Endothelial cell of hepatic sinusoid (primary cell): ENCODE measurements around the gene PNKP.

ENCODE experiments used
- in situ Hi-C: cut with HindIII; loops from 2 replicates; pipeline ENCODE4 v1.10.0; 2017; ENCODE audit warnings: low sequenced_read_pairs

Gene PNKP

GRCh38 chr19:49876422-49877019 is 9.1 kb upstream of the PNKP start:
- in situ Hi-C loops = no loop called here

DNA sequence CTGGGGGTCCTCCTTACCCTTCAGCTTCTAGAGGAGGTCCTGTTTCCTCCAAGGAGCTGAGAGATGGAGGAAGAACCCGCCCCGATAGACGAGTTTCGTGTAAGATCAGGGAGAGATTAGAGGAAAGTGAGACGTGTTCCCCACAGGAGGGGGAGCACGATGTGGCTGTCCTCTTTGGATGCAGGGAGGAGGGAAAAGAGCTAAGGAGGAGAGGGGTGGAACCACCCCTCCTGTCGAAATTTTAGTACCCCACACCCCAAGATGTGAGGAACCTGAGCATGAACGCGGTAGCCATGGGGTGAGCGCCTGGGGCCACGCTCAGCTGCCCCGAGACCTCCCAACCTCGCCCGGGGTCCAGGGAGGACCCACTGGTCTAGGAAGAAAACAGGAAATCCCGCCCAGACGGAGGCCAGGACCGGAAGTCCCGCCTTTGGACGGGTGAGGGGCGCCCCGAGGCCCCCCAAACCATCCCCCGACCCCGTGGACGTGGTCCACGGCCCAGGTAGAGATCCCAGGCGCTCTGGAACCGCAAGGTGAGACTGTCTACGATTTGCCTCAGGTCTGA is 8.6 kb upstream of the PNKP start:
- in situ Hi-C loops = no loop called here

- in situ Hi-C loops = no loop called here
Observed at GRCh38 chr19:49875177-49875576, 7.8 kb upstream of the PNKP start.

DNA sequence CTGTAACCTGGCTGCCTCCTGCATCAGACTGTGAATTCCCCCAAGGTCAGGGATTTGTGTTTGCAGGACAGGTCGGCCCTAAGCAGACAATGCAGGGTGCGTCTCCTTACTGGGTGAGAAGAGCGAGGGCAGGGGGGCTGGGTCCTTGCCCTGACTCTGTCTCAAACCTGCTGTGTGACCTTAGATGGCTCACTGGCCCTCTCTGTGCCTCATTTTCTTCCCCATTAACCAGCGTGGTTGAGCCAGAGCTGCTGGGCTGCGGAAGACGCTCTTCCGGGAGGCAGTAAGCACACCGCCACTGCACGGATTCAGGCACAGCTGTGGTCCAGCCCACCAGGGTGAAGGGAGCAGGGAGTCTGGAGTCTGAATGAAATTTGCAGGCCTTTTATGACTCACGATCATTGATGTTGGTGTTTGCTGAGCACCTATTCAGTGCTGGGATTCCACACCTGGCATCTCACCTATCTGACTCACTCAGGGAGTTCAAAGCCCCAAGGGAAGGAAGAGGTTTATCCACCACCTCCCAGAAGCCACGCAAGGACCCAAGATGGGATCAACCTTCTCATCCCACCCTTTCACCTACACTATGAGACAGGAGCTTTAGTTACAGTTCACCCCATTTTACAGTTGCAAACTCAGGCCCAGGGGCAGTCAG is 7.3 kb upstream of the PNKP start:
- in situ Hi-C loops = no loop called here

- in situ Hi-C loops = no loop called here
Observed at GRCh38 chr19:49873834-49874233, 6.5 kb upstream of the PNKP start.

GRCh38 chr19:49873129-49873521 is 5.7 kb upstream of the PNKP start:
- in situ Hi-C loops = no loop called here

GRCh38 chr19:49872245-49873128 is 5.1 kb upstream of the PNKP start:
- in situ Hi-C loops = no loop called here

GRCh38 chr19:49871349-49871985 is 4.1 kb upstream of the PNKP start:
- in situ Hi-C loops = no loop called here

- in situ Hi-C loops = no loop called here
Observed at GRCh38 chr19:49870309-49870901, 3.0 kb upstream of the PNKP start.

DNA sequence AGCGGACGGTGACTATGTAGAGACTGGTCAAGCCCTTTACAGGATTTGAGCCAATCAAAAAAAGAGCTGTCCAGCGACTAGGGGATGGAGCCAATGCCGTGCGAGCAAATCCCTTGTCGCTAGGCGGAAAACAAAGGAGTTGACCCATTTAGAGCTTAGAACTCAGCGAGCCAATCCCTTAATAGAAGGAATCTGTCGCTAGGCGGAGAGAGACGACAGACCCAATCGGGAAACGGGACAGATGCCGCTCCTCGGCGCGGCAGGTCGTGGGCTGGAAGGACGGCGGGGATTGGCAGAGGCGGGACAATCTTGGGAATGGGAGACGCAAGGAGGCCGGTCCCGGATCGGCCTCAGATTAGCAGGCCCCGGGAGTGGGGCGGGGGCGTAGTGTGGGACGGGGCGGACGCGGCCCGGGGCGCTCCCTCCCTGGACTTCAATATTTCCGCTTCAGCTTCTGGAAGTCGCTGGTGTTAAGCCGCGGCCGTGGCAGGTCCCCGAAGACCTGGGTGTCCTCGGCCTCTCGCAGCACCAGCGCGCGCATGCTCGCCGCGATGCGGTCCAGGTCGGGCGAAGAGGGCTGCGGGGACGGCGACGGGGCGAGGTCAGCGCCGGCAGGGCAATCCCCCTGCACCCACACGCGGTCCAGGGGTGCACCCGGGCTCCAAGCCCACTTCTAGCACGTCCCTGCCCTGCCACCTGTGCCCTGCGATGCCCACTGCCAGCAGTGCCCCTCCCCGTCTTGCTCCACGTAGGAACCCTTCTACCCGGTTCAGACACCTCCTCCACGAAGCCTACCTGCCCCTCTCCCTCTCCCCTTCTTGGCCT is 2.3 kb upstream of the PNKP start:
- in situ Hi-C loops = no loop called here

DNA sequence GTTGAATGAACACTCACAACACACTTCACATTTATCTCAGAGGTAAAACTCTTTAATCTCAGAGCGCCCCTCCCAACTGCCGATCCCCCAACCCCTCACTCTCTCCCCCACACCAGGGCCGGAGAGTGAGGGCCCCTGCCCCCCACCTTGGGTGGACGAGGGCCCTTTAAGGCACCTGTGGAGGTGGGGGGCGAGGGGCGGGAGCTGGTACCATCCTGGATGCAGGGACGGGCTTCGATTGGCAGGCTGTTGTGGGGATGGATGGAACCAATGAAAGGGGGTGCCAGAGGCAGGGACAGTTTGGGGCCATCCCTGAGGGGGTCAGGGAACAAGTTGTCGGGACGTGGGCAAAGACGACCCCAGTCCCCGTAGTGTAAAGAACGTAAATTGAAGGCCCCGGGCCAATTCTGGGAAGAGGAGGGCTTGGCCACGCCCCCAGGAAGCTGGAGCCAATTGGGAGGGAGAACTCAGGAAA is 1.7 kb upstream of the PNKP start:
- in situ Hi-C loops = no loop called here

- in situ Hi-C loops = no loop called here
Observed at GRCh38 chr19:49864890-49865289, 2.5 kb downstream of the PNKP start.

DNA sequence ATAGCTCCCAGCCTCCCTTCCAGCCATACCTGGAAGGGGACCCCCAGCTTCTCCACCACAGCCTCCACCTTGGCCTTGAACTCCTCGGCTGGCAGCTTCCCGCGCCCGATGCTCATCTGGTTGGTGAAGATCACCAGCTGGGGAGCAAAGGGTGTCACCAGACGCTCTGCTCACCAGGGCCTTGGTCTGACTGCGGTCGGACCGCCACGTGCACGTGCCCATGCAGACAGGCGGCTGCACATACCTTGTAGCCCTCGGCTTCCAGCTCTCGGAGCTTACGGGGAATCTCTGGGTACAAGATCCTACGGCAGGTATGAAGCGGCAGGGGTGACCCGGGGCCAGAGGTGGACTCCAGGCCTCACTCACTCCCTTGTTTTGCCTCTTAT is 3.4 kb downstream of the PNKP start:
- in situ Hi-C loops = no loop called here

GRCh38 chr19:49863254-49863934 is 4.0 kb downstream of the PNKP start:
- in situ Hi-C loops = no loop called here

- in situ Hi-C loops = no loop called here
Observed at GRCh38 chr19:49862391-49863253, 4.8 kb downstream of the PNKP start.

DNA sequence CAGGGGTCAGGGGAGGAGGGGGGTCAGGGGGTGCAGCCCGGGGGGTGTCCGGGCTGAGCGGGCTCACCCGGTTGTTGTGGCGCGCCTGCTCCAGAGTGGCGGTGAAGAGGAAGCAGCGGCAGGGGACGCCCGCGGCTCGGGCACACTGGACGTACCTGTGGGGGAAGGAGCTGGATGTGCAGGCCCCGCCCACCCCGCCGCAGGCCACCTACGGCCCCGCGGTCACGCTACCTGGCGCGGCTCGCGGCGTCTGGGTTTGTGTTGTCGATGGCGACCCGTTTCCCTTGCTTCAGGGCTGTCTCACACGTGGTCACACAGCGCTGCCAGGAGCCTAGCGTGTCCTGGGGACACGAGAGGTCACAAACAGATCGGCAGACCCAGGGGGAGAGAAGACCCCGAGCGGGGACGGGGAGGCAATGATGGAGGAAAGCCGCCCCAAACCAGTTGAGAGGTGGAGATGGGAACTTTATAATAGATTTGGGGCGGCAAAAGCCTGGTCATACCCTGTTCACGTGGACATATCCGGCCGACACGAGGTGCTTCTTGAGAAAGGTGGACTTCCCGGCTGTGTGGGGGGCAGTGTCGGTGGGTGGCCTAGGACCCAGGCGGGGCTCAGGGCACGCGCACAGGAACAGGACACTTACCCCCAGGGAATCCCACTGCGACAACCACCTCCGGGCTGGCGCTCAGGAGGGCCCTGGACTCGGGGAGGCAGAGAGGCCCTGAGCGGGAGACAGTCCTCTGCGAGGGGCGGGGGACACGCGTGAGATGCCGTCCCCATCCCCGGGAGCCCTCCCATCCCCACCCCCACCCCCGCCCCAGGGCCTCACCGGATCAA is 5.6 kb downstream of the PNKP start:
- in situ Hi-C loops = no loop called here

- in situ Hi-C loops = no loop called here
Observed at GRCh38 chr19:49861107-49861506, 6.3 kb downstream of the PNKP start.
